ENCODE measurements around the gene MAST4.

Gene MAST4

GRCh38 chr5:67144183-67144639 is 548.0 kb downstream of the MAST4 start:
- DNase-seq (ENCODE audit: low read depth in 2 of 3, low spot score in 1 of 3) = no peak

GRCh38 chr5:67146574-67146973 is 550.4 kb downstream of the MAST4 start:
- no peak for DNase-seq (ENCODE audit: low read depth in 2 of 3, low spot score in 1 of 3)

GRCh38 chr5:67146981-67147380 is 550.8 kb downstream of the MAST4 start:
- no peak for DNase-seq (ENCODE audit: low read depth in 2 of 3, low spot score in 1 of 3)

GRCh38 chr5:67147760-67148159 is 551.6 kb downstream of the MAST4 start:
- DNase-seq (ENCODE audit: low read depth in 2 of 3, low spot score in 1 of 3) = no peak

- DNase-seq (ENCODE audit: low read depth in 2 of 3, low spot score in 1 of 3) = no peak
Observed at GRCh38 chr5:67149057-67149950, 553.1 kb downstream of the MAST4 start.

GRCh38 chr5:67149951-67150523 is 553.8 kb downstream of the MAST4 start:
- DNase-seq (ENCODE audit: low read depth in 2 of 3, low spot score in 1 of 3) = no peak

- DNase-seq (ENCODE audit: low read depth in 2 of 3, low spot score in 1 of 3) = no peak
Observed at GRCh38 chr5:67152400-67152799, 556.2 kb downstream of the MAST4 start.

- DNase-seq (ENCODE audit: low read depth in 2 of 3, low spot score in 1 of 3) = no peak
Observed at GRCh38 chr5:67153292-67153691, 557.1 kb downstream of the MAST4 start.

- DNase-seq (ENCODE audit: low read depth in 2 of 3, low spot score in 1 of 3) = no peak
Observed at GRCh38 chr5:67154556-67155206, 558.5 kb downstream of the MAST4 start.

GRCh38 chr5:67156976-67157583 is 560.9 kb downstream of the MAST4 start:
- no peak for DNase-seq (ENCODE audit: low read depth in 2 of 3, low spot score in 1 of 3)

- no peak for DNase-seq (ENCODE audit: low read depth in 2 of 3, low spot score in 1 of 3)
Observed at GRCh38 chr5:67160272-67160671, 564.1 kb downstream of the MAST4 start.

- no peak for DNase-seq (ENCODE audit: low read depth in 2 of 3, low spot score in 1 of 3)
Observed at GRCh38 chr5:67160985-67161384, 564.8 kb downstream of the MAST4 start.

- DNase-seq (ENCODE audit: low read depth in 2 of 3, low spot score in 1 of 3) = no peak
Observed at GRCh38 chr5:67161767-67162166, 565.6 kb downstream of the MAST4 start.

- DNase-seq (ENCODE audit: low read depth in 2 of 3, low spot score in 1 of 3) = no peak
Observed at GRCh38 chr5:67163231-67163756, 567.1 kb downstream of the MAST4 start.

- no peak for DNase-seq (ENCODE audit: low read depth in 2 of 3, low spot score in 1 of 3)
Observed at GRCh38 chr5:67163863-67164595, 567.8 kb downstream of the MAST4 start.

- no peak for DNase-seq (ENCODE audit: low read depth in 2 of 3, low spot score in 1 of 3)
Observed at GRCh38 chr5:67164856-67165525, 568.8 kb downstream of the MAST4 start.

- DNase-seq (ENCODE audit: low read depth in 2 of 3, low spot score in 1 of 3) = peak; percentile 67 to 78 (median 71)
Observed at GRCh38 chr5:67165526-67166459, 569.6 kb downstream of the MAST4 start.

- DNase-seq (ENCODE audit: low read depth in 2 of 3, low spot score in 1 of 3) = peak; percentile 51 to 80 (median 58)
Observed at GRCh38 chr5:67166460-67167285, 570.5 kb downstream of the MAST4 start.

All from stimulated activated CD4-positive, alpha-beta T cell treated with anti-CD3 and anti-CD28 coated beads, Interleukin-12 subunit alpha, Interleukin-12 subunit beta, amount 100 ng/mL, for 48 hours (primary cell).